ENCODE data around the gene CHEK2.
"Not testable (repeated sequence)": the region's sequence is repeated elsewhere in the genome, so short reads cannot be mapped to it uniquely, and the experiment has no call there.

CHEK2 gene

DNA sequence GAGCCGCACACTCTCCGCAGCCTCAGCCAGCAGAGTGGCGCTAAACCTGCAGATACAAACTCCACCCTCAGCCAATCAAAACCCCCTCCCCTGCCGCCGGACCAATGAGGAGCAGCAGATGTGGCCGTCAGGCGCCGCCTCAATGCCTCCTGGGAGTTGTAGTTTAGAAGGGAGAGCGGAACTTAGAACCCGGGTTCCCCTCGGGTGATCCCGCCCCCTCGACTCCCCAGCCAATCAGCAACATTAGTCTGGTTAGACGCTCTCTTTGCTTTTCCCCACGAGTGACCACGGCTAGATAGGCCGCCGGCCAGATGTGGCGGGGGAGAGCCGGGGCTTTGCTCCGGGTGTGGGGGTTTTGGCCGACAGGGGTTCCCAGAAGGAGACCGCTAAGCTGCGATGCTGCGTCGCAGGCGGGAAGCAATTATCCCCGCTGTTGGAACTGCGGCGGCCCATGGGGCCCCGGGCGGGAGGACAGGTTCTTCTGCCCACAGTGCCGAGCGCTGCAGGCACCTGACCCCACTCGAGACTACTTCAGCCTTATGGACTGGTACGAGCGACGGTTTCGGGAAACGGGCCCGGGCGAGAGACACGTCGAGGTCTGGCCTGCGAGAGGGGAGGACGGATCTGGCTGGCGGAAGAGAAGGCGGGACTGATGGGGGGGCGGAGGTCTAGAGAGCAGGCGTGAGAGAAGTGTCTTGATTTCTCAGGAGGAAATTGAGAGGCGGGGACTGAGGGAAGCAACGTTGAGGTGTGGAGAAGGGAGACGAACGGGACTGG is at the start of gene CHEK2, which contains the start of gene HSCB:
Gene CHEK2, minus strand, starts transcription at position 36 of the 777 bp plus-strand sequence. CDS start 7,099 bp downstream, outside the sequence.
Gene HSCB, plus strand, starts transcription at position 255 of the 777 bp plus-strand sequence. Its CDS starts 57 bp downstream, at position 312.
- in situ Hi-C loops (cut with MboI; ENCODE audit: low sequenced_read_pairs), result no loop called here

DNA sequence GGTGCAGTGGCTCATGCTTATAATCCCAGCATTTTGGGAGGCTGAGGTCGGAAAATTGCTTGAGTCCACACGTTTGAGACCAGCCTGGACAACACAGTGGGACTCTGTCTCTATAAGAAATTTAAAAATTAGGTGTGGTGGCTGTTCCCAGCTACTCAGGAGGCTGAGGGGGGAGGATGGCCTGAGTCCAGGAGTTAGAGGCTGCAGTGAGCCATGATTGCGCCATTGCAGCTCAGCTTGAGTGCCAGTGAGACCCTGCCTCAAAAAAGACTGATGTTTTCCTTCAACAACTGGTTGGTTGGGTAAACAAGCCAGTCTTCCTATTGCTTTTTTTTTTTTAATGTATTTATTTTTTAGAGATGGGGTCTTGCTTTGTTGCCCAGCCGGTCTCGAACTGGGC is 49.5 kb upstream of the CHEK2 start:
- in situ Hi-C loops (cut with MboI; ENCODE audit: low sequenced_read_pairs), result no loop called here

DNA sequence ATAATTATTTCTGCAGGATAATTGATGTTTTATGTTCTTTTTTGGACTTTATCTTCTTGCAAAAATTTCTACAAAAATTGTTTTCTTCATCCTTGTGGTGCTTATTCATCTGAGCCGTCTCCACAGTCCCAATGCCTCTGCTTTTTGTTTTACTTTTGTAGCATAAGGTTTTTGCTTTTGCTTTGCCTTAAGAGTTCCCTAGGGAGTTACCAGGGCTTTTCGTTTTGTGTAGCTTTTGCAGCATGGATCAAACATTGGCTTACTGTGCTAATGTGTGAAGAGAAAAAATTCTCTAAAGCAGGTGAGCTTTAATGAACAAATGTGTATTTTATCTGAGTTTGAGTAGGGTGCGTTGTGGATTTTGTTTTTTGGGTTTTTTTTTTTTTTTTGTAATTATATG is 47.0 kb upstream of the CHEK2 start:
- in situ Hi-C loops (cut with MboI; ENCODE audit: low sequenced_read_pairs), result no loop called here

DNA sequence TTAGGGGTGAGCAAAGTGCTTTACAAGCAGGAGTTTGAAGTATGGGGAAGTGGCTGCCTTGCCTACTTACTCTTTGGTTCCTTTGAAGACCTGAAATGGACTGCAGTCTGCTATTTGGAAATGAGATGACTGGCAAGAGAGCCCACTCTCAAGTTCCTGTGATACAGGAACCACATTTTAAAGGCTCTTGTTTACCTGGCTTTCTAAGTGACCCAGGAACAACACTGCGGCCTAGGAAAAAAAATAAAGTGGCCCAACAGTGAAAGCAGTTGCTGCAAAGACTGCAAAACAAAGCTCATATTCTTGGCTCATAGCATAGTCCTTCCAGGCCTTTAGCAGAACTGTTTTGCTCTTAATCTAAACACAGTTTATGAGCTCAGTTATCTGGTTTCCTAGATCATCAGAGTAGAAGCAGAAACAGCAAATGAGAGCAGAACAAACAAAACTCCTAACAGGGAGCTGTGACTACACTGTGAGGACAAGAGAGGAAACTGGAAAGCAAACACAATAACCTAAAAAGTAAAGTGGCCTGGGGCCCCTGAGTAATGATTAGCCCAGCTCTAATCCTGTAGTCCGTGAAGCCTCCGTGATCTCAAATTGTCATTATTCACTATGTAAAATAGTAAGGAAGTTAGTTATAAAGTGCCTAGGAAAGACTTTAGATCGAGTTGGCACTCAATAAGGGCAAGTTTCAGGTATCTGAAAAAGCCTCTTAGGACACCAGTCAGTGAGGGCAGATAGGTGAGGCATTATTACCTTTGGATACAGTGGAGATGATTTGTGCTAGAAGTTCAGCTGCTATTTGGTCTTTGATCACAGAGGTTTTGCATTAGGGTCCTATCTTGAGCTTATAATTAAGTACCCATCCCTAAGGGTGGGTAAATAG is 42.4 kb upstream of the CHEK2 start:
- in situ Hi-C loops (cut with MboI; ENCODE audit: low sequenced_read_pairs), result no loop called here

DNA sequence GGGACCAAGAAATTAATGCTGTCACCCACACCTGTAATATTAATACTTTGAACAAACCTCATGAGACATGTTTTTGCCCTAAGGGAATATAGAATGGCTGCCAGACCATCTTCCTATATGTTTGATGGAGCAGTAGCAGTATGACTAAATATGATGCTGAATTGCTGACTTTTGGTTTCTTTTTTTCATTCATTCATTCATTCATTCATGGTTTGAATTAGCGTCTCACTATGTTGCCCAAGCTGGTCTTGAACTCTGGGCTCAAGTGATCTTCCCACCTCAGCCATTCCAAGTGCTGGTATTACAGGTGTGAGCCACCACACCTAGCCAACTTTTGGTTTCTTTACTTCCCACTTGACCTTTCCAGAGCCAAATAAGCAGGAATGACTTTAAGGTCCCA is 38.7 kb upstream of the CHEK2 start:
- in situ Hi-C loops (cut with MboI; ENCODE audit: low sequenced_read_pairs), result no loop called here

DNA sequence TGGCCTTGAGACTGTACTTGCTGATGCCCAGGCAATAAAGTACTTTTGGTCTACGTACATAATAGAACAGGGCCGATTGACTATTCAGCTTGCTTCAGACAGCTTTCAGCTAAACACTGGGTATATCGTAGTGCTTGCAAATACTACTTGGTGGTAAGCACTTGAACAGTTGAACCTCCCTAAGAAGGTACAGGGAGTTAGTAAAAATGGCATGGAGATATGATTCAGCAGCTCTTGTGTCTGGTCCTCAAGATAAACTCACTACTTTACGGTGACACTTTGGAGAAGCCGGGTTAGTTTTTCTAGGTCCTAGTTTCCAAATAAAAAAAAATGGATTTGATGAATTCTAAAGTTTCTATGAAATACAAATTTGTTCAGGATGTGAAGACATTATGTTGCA is 38.2 kb upstream of the CHEK2 start:
- in situ Hi-C loops (cut with MboI; ENCODE audit: low sequenced_read_pairs), result no loop called here

DNA sequence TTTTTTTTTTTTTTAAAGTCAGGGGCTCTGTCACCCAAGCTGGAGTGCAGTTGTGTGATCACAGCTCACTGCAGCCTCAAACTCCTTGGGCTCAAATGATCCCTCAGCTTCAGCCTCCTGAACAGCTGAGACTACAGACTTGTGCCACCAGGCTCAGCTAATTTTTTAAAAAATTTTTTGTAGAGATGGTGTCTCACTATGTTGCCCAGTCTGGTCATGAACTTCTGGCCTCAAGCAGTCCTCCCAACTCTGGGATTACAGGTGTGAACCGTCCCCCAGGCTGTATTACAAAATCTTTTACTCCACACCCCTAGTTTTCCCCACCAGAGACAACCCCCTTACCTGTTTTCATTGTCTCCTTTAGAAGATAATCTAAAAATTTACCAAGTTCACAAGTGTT is 32.8 kb upstream of the CHEK2 start:
- in situ Hi-C loops (cut with MboI; ENCODE audit: low sequenced_read_pairs), result no loop called here

DNA sequence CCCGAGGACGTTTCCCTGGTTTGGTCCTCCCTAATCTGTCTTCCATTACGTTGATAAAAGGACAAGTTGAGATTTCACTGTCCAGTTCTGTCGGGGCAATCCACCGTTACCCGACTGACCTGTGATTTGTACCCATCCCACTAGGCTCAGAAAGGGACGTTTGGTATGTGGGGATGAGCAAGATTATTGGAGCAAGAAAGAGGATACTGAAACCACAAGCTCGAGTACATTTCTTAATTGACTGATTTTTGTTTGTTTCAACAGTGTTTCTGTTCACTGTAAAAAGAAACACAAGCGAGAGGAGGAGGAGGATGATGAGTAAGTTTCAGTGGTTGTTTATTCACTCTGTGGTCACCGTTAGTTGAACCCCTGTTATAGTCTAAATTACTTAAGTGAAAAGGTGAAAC is 31.8 kb upstream of the CHEK2 start:
- in situ Hi-C loops (cut with MboI; ENCODE audit: low sequenced_read_pairs), result no loop called here

DNA sequence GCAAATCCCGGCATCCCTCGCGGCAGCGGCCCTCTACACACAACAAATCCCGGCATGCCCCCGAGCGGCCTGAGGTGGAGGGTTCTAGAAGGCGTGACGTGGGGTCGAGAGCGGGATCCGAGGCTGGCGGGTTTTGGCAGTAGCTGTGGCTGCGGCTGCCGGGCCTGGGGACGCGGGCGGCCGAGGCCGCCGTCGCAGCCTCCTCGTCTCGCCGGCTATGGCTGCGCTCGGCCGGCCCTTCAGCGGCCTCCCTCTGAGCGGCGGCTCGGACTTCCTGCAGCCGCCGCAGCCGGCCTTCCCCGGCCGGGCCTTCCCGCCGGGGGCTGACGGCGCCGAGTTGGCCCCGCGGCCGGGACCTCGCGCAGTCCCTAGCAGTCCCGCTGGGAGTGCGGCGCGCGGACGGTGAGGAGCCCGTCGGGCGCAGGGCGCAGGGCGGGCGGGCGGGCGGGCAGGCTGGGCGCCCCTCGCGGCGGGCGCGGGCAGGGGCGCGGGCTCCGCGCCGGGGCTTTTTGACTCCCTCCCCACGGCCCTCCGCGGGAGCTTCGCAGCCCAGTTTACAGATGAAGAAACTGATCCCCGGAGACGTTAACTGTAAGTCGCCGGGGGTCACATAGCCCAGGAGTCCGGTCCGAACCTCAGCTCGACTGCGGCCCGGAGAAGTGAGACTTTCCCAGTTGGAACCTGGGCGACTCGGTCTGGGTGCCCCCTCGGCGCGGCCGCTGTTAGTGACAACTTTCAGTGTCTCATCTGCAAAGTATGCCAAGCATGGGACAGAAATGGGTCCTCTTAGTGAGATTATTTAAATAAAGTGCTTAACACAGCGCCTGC is 31.2 kb upstream of the CHEK2 start, which contains the start of gene CCDC117:
Gene CCDC117, plus strand, starts transcription at position 63 of the 828 bp plus-strand sequence. Its CDS starts 155 bp downstream, at position 218.
- in situ Hi-C loops (cut with MboI; ENCODE audit: low sequenced_read_pairs), result no loop called here

DNA sequence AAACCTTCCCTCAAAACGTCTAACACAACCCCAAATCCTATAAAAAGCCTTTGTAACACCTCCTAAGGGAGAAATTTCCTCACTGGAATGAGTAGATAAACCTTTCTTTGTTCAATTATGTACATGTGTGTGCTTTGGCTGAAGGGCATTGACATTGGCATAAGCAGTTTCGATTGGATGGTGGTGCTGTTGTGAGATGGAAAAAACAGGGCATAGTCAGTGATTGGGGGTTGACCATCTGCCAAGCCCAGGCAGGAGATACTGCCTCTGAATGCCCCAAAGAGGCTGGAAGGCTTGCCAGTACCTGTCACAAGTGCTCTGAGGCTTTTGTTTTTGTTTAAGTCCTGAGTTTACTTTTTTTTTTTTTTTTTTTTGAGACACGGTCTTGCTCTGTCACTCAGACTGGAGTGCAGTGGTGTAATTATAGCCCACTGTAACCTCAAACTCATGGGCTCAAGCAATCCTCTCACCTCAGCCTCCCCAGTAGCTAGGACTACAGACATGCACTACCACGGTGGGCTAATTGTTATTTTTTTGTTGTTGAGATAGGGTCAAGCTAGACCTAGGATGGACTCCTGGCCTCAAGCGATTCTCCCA is 29.7 kb upstream of the CHEK2 start:
- in situ Hi-C loops (cut with MboI; ENCODE audit: low sequenced_read_pairs), result no loop called here

DNA sequence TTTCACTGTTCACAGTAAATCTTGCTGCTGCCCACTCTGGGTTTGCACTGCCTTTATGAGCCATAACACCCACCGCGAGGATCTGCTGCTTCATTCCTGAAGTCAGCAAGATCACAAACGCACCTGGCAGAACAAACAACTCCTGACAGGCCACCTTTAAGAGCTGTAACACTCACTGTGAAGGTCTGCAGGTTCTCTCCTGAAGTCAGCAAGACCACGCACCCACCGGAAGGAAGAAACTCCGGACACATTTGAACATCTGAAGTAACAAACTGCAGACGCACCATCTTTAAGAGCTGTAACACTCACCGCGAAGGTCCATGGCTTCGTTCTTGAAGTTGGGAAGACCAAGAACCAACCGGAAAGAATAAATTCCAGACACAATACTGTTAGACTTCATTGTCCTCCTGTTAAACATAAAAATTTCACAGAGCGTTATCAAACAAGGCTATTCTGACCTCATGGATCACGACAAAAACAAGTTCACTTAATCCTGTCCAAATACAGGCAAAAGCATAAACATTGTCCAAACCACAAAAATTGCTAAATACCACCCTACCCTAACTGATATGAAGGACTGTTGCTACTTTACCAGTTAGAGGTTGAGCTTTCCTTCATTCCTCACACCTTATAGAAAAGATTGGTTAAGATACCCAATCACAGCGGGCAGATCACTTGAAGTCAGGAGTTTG is 27.9 kb upstream of the CHEK2 start:
- in situ Hi-C loops (cut with MboI; ENCODE audit: low sequenced_read_pairs), result no loop called here

DNA sequence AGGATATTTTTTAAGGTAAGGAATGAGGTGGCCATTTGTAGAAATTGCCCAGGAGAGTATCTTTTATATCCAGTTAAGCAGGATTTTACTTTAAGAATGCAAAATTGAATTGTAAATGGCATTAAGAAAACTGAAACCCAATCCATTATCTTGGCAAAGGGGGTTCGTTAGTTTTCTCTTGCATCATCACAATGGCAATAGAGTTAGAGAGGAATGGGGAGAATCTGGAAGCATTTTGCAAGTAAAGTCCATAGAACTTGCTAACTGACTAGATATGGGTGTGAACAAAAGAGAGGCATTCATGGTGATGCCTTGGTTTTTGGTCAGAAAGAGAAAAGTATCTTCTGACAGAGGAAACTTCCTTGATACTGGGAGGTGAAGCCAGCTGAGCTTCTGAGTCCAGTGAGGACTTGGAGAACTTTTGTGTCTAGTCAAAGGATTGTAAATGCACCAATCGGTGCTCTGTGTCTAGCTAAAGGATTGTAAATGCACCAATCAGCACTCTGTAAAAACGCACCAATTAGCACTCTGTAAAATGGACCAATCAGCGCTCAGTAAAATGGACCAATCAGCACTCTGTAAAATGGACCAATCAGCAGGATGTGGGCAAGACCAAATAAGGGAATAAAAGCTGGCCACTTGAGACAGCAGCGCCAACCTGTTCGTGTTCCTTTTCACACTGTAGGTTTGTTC is 27.2 kb upstream of the CHEK2 start:
- in situ Hi-C loops (cut with MboI; ENCODE audit: low sequenced_read_pairs), result no loop called here

DNA sequence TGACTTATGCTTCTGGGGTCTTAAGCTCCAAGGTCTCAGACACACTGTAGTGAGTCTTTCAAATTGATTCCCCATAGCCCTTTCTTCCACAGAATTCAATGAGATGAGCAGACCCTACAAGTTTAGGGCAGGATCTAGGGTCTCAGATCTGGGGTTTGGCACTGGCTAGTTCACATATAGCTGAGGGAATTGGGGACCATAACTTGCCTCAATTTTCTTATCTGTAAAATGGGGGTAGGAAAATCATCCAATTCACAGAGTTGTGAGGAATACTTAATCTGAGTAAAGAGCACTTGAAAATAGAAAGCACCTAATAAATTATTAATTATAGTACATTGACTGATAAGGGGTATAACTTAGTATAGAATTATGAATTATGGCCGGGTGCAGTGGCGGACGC is 25.0 kb upstream of the CHEK2 start:
- in situ Hi-C loops (cut with MboI; ENCODE audit: low sequenced_read_pairs), result no loop called here

DNA sequence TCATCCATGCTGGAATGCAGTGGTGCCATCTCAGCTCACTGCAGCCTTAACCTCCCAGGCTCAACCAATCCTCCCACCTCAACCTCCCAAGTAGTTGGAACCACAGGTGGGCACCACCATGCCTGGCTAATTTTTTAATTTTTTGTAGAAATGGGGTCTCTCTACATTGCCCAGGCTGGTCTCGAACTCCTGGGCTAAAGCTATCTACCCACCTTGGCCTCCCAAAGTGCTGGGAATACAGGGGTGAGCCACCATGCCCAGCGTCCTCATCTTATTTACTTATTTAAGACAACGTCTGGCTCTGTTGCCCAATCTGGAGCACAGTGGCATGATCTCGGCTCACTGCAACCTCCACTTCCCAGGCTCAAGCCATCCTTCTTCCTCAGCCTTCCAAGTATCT is 20.4 kb upstream of the CHEK2 start:
- in situ Hi-C loops (cut with MboI; ENCODE audit: low sequenced_read_pairs), result not testable (repeated sequence)

DNA sequence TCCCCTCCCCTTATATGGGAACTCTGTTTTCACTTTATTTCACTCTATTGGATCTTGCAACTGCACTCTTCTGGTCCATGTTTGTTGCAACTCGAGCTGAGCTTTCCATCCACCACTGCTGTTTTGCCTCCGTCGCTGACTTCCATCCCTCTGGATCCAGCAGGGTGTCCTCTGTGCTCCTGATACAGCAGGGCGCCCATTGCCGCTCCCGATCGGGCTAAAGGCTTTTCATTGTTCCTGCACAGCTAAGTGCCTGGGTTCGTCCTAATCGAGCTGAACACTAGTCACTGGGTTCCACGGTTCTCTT is 19.8 kb upstream of the CHEK2 start:
- in situ Hi-C loops (cut with MboI; ENCODE audit: low sequenced_read_pairs), result no loop called here

DNA sequence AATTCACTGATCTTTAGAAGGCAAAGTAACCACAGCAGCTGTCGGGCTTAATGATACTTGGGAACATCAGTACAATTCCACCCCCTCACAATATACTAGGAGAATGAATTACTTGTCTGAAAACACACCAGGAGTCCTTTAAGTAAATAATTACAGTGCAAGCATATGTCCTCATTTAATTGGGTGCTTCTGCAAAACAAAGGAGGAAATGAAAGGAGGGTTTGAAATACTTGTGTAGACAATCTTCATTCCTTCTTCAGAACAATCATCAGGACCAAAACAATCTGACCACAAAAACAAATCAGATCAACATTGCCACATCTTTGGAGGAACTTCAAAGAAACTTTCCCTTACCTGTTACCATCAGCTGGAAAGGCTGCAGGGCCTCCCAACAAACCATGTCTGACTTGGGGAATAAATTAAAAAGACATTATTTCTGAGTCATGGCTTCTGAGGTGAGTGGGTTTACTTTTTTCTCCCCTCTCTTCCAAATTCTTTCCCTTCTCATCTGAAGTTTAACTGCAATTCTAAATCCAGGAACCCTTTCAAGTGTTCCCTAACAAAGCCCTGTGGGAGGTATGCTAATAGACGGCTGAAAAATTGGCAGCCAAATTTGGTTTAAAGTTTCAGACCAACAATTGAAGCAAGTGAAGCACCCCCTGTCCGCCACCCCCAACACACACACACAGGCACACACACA is 18.4 kb upstream of the CHEK2 start:
- in situ Hi-C loops (cut with MboI; ENCODE audit: low sequenced_read_pairs), result no loop called here

DNA sequence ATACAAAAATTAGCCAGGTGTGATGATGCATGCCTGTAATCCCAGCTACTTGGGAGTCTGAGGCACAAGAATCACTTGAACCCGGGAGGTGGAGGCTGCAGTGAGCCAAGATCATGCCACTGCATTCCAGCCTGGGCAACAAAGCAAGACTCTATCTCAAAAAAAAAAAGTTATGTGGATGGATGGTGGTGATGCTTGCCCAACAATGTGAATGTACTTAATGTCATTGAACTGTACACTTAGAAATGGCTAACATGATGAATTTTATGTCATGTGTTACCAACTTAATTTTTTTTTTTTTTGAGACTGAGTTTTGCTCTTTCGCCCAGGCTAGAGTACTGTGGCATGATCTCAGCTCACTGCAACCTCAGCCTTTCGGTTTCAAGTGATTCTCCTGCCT is 12.9 kb upstream of the CHEK2 start:
- in situ Hi-C loops (cut with MboI; ENCODE audit: low sequenced_read_pairs), result not testable (repeated sequence)

DNA sequence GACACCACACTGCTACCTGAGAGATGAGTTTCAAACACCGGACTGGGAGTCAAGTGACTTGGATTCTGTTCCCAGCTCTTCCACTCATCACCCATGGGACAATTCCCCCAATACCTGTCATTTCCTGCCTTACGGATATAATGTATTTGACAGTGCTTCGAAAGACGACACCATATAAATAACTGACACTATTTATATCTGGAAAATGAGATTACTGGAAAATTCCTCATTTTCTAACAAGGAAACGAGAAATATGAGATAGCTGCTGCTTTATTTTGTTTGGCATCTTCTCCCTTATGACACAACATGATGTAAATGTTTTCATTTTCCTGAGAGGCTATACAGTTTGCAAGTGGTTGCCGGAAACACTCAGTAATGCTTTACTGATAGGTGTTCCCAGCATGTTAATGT is 8.9 kb upstream of the CHEK2 start:
- in situ Hi-C loops (cut with MboI; ENCODE audit: low sequenced_read_pairs), result no loop called here

DNA sequence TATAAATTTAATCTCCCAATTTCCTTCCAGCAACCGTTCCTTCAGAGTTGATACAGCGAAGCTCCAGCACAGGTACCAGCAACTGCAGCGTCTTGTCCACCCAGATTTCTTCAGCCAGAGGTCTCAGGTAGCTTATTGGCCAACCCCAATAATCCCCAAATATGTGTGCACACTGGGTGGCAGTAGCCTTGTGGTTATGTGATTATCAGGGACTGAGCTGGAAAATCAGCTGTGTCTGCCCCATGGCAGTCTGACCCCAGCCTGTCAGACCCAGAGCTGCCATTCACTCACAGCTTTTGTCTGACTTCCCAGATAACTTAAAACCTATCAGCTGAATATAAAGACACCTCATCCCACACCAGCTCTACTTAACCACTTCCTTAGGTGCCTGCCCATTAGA is 2.2 kb upstream of the CHEK2 start:
- in situ Hi-C loops (cut with MboI; ENCODE audit: low sequenced_read_pairs), result no loop called here

All from HL-60/S4 (cell line).